ENCODE data around the gene CRTAP.

GRCh38 chr3:33075995-33076394, 37.8 kb upstream of the CRTAP start:
- TF ChIP-seq CTCF (IDR thresholded peaks at IDR 0.05) (no peak), ZFX (IDR thresholded peaks at IDR 0.05; ENCODE audit: borderline replicate concordance) (no peak)

Measured in 22Rv1 (cell line).